Measurements from ENCODE around the gene ELP1.

GRCh38 chr9:108897324-108898096, 36.4 kb downstream of the ELP1 start:
- TF ChIP-seq POLR2A (IDR thresholded peaks at IDR 0.05; ENCODE audit: low read length) (no peak), GATA1 (IDR thresholded peaks at IDR 0.05; ENCODE audit: low read depth, low read length) (no peak)
